K562 (cell line): ENCODE measurements around the gene BPTF. TPM values are rescaled to one million over a fixed set of nuclear protein-coding genes. Genes with fewer than 3 reads are reported as not detected.

Experiments used
- ATF2 ChIP-seq: sonication (generic); formaldehyde crosslinking; IDR thresholded peaks from 2 replicates; pipeline ENCODE4 v1.8.1; 2022; ENCODE audit warnings: missing genetic modification reagents
- BACH1 ChIP-seq: fragments of 200-800 bp; sonication (Bioruptor generic); IDR thresholded peaks from 2 replicates; pipeline ENCODE4 v1.6.1; 2016; ENCODE audit warnings: missing genetic modification characterization, missing compliant biosample characterization
- CAMTA2 ChIP-seq: fragments of 250-450 bp; sonication (Bioruptor Pico); conservative IDR thresholded peaks from 2 replicates; pipeline ENCODE4 v1.5.1; 2022
- CEBPZ ChIP-seq: fragments of 150-350 bp; IDR thresholded peaks from 2 replicates; pipeline ENCODE4 v1.6.1; 2014; ENCODE audit warnings: low read depth, mild to moderate bottlenecking, low read length, borderline replicate concordance
- HCFC1 ChIP-seq: IDR thresholded peaks from 2 replicates; pipeline ENCODE4 v1.6.1; 2012; ENCODE audit warnings: low read depth, low read length, improper control_type of control experiment
- JUN ChIP-seq, 2 experiments: sonication (generic) in 1 of 2; formaldehyde crosslinking in 1 of 2; IDR thresholded peaks; 2 replicates each; pipeline versions ENCODE4 v1.6.1 to v1.8.0; 2012 to 2022; ENCODE audit warnings: borderline replicate concordance in 2 of 2, mild to moderate bottlenecking in 2 of 2, improper control_type of control experiment in 1 of 2, low read depth in 1 of 2, low read length in 1 of 2, missing genetic modification reagents in 1 of 2
- KDM5B ChIP-seq: fragments of 200-600 bp; sonication (generic); IDR thresholded peaks from 2 replicates; pipeline ENCODE4 v1.6.1; 2012; ENCODE audit warnings: low read depth, mild to moderate bottlenecking, moderate library complexity, low read length, control low read depth, inconsistent platforms; ENCODE audit not compliant: insufficient replicate concordance
- NCOA6 ChIP-seq: fragments of 450-650 bp; IDR thresholded peaks from 2 replicates; pipeline ENCODE4 v1.6.1; 2017; ENCODE audit warnings: mild to moderate bottlenecking
- NR2C2 ChIP-seq, 2 experiments: fragments of 200-800 bp in 1 of 2; sonication (Bioruptor generic) in 1 of 2; sonication (generic) in 1 of 2; formaldehyde crosslinking in 1 of 2; IDR thresholded peaks; 2 replicates each; pipeline versions ENCODE4 v1.6.1 to v1.8.0; 2016 to 2022; ENCODE audit warnings: mild to moderate bottlenecking in 1 of 2, missing compliant biosample characterization in 1 of 2, missing genetic modification characterization in 1 of 2, missing genetic modification reagents in 1 of 2
- PBX2 ChIP-seq, 2 experiments: IDR thresholded peaks in 1 of 2; conservative IDR thresholded peaks in 1 of 2; 2 replicates each; pipeline ENCODE4 v1.6.1; 2016; ENCODE audit warnings: low read depth in 2 of 2, mild to moderate bottlenecking in 1 of 2, missing compliant biosample characterization in 1 of 2, missing genetic modification characterization in 1 of 2, moderate library complexity in 1 of 2
- POLR2G ChIP-seq: fragments of 200-400 bp; formaldehyde crosslinking; IDR thresholded peaks from 2 replicates; pipeline ENCODE4 v1.6.1; 2017; ENCODE audit warnings: low read depth, mild to moderate bottlenecking, antibody characterized with exemption, low read length, moderate library complexity
- STAT5B ChIP-seq: fragments of 250-450 bp; sonication (Bioruptor Pico); IDR thresholded peaks from 2 replicates; pipeline ENCODE4 v1.8.0; 2021; ENCODE audit warnings: mild to moderate bottlenecking, inconsistent platforms
- USF2 ChIP-seq: sonication (generic); formaldehyde crosslinking; IDR thresholded peaks from 2 replicates; pipeline ENCODE4 v1.5.0; 2020; ENCODE audit warnings: missing genetic modification reagents
- ZC3H11A ChIP-seq: IDR thresholded peaks from 2 replicates; pipeline ENCODE4 v1.6.1; 2012; ENCODE audit warnings: low read depth, low read length, improper control_type of control experiment
- ZNF324 ChIP-seq: fragments of 250-450 bp; sonication (Bioruptor Pico); IDR thresholded peaks from 2 replicates; pipeline ENCODE4 v1.4.0; 2020; ENCODE audit warnings: mild to moderate bottlenecking
- ZNF766 ChIP-seq: fragments of 200-800 bp; sonication (Bioruptor generic); conservative IDR thresholded peaks from 2 replicates; pipeline ENCODE4 v1.6.1; 2016; ENCODE audit warnings: missing genetic modification characterization, missing compliant biosample characterization
- polyA plus RNA-seq, 8 experiments: library from polyadenylated mRNA; depleted of rRNA in 4 of 8; stranded (reverse) in 5 of 8; unstranded in 3 of 8; fragments of >200 nt; fragmentation: Nextera tagmentation in 2 of 8; fragmentation: Illumina TruSeq in 1 of 8; extraction: Ambion mirVana in 2 of 8; extraction: Trizol in 1 of 8; gene quantifications; 2 replicates each; pipeline versions ENCODE4 v1.2.1 to v1.2.3, GENCODE V29; 2011 to 2014; ENCODE audit warnings: inconsistent platforms in 1 of 8, missing spikeins in 1 of 8
- total RNA-seq, 7 experiments: library from RNA; depleted of rRNA in 6 of 7; stranded (reverse); fragments of >200 nt in 6 of 7; fragmentation: Illumina TruSeq in 2 of 7; extraction: Trizol in 2 of 7; gene quantifications; 2 replicates each; pipeline versions ENCODE4 v1.2.1 to v1.2.3, GENCODE V29; 2011 to 2021; ENCODE audit warnings: low replicate concordance in 1 of 7

The BPTF gene
- total and polyA plus RNA-seq, 9 of the 15 experiments (the other 6 are each of a cell fraction or from before 2014, with no cell fraction given): 12.5 to 52.1 (median 26.9) TPM

GRCh38 chr17:67824735-67825626 lies at the start of gene BPTF (continued):
- TF ChIP-seq PBX2 (CRISPR knock-in tag; IDR thresholded peaks at IDR 0.05; ENCODE audit: low read depth) (no peak), PBX2 (tag; conservative IDR thresholded peaks at IDR 0.05; ENCODE audit: low read depth) (no peak), ZNF324 (CRISPR knock-in tag) (no peak), CAMTA2 (no peak), NCOA6 (no peak; the same call in 1 of the 2 replicates), BACH1 (tag) (no peak), KDM5B (peak; percentile 54), STAT5B (no peak), NR2C2 (CRISPR knock-in tag; IDR thresholded peaks at IDR 0.05) (peak; percentile 32; the same call in 1 of the 2 replicates), NR2C2 (tag; IDR thresholded peaks at IDR 0.05) (no peak), CEBPZ (no peak), JUN (IDR thresholded peaks at IDR 0.05; ENCODE audit: borderline replicate concordance, low read depth, low read length) (peak; percentile 31; the same call in 1 of the 2 replicates), JUN (CRISPR knock-in tag; IDR thresholded peaks at IDR 0.05; ENCODE audit: borderline replicate concordance) (0 out of 2 replicates have a peak, but pooled peaks have one; percentile 69), POLR2G (peak; percentile 95), ATF2 (CRISPR knock-in tag) (no peak), ZC3H11A (no peak), USF2 (CRISPR knock-in tag) (peak; percentile 96), ZNF766 (CRISPR knock-in tag) (no peak), HCFC1 (peak; percentile 59)
